ENCODE results near the gene OR52J3.
"Not testable (repeated sequence)": the region's sequence is repeated elsewhere in the genome, so short reads cannot be mapped to it uniquely, and the experiment has no call there.

OR52J3 gene

DNA sequence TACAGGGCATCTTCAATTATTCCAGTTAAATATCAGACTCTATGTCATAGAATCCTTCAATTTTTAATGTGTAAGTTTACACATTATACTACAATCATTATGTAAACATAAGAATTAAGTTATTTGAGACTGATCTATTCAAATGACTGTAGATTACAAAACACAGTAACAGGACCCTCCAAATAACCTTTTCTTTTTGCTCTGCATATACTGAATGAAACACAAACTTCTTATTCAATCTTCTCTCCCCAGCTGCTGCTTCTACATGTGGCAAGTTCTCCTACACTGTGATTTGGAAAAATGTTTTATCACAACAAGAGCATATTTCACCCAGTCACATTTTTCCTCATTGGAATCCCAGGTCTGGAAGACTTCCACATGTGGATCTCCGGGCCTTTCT is at the start of gene OR52J3:
Gene OR52J3, plus strand, starts transcription at position 301 of the 400 bp plus-strand sequence. Its CDS starts 0 bp downstream, at position 301.
- FAIRE-seq, result no peak

DNA sequence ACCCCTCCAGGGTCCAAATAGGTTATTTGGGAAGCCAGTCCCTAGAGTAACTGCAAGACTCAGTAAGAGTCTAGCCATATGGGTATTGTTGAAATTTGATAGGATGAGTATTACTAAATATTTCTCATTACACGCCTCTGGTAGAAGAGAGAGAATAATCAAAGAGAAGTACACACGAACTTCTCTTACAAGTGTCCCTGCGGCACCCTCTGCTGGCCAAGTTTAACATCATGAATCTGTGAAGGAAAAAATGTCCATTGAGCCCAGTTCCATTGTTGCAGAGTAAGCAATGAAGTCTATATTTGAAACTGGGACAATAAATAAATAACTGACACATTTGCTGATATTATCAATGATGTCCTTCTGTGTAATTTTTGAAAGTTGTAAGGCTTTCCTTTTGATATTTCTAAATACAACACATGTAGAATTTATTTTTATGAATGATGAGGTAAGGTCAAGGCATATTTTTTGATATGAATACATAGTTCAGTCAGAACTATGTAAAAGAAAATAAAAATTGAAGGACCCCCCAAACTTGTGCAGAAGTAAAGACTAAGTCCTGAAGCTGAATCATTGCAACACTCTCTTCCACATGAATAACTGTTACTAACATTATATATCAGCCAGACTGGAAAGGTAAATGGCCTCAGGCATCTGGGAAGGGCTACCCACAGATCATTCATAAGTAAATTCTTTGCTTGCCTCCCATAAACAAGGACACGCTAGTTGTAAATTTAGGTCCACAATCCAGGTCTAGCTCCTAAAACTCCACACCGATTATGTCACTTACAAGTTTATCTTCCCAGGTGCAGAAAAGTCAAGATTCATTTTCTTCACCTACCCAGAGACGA is 41.7 kb upstream of the OR52J3 start:
- peak; percentile 95 for FAIRE-seq

DNA sequence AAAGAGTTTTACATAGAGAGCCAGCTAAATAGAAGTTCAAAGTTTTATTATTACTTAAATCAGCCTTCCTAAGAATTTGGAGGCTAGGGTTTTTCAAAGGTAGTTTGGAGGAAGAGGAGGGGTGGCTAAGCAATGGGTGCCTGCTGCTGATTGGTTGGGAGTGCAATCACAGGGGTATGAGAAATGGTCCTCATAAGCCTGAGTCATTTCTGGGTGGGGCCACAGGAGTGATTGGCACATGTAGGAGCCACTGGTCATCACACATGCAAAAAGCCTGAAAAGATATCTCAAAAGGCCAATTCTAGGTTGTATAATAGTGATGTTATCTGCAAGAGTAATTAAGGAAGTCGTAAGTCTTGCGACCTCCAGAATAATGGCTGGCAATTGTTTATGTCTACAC is 38.8 kb upstream of the OR52J3 start:
- no peak for FAIRE-seq

DNA sequence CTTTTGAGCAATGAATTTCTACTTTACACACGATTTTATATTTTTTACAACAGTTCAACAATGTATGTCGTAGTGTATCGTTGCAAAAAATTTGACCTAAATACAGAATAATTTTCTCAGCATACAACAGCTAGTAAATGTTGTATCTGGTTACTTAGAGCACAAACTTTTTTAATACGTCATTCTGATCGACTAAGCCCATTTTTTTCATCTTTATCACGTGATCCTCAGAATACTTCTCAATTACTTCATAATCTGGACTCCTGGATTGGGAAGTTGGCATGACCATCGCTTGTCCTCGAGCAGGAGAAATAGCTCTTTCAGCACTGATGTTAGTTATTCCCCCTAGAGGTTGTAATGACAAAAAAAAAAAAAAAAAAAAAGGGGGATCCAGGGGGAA is 35.1 kb upstream of the OR52J3 start:
- FAIRE-seq, result no peak

DNA sequence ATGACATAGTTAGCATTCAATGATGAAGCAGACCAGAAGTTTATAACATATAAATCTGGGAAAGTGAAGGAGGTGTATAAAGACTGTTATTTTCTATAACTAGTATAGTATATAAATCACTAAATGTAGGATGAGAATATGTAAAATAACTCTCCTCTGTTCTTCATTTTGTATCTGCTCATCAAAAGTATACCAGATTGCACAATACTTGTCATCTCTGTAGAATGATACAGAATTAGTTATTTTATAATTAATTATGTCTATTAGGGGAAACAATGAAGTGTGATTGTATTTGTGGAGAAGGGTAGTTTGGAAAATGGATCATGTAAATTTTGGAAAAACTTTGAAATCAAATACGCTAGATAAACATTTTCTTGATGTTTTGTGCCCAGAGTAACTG is 33.3 kb upstream of the OR52J3 start:
- no peak for FAIRE-seq

DNA sequence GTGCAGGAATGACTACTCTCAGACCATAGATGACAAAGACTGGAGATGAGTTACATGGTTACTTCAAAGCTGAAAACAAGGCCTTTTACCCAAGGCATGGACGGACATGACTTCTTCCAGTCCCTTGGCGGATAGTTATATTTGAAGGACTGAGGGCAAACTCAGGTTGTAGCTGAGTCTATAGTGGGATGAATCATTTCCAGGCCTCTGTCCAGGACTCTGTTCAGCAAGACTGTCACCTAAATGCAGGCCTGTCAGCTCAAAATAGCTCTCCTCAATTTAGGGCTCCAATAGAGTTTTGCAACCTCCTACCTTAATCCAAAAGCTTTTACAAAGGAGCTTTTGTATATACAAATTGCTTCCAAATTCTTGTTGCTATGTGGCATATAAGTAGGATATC is 24.3 kb upstream of the OR52J3 start:
- no peak for FAIRE-seq

DNA sequence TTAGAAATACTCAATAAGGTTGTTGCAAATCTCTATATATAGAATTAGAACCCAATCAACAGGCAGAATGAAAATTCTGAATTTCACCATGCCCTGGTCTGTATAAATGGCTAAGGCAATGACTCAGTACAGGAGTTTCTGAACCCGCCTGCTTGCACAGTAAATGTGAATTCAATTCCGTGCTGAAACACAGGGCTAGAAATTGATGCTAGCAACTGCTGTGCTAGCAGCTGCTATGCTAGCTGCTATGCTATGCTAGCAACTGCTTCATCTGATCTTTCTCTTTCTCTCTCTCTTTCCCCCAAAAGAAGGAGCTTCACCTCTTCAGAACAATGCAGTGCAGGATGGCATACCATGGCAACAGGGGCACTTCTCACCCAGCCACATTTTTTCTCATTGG is 9.7 kb upstream of the OR52J3 start:
- FAIRE-seq, result no peak

DNA sequence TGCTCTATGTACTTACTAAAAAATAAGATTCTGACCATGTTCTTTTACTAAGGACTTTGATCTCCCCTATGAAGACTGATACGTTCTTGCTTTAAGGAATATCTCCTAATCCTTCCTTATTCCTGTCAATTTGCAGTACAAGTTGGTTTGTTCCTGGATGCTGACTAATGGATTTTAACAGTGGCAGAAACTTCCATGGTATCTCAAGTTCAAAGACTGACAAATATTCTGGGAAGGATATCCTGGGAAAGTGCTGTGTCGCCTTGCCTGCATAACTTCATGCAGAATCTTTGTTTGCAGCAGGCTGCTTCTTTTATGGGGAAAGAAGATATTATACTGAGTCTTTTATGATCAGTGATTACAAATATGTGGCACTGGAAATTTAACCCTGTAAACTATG is 8.4 kb upstream of the OR52J3 start:
- FAIRE-seq, result no peak

DNA sequence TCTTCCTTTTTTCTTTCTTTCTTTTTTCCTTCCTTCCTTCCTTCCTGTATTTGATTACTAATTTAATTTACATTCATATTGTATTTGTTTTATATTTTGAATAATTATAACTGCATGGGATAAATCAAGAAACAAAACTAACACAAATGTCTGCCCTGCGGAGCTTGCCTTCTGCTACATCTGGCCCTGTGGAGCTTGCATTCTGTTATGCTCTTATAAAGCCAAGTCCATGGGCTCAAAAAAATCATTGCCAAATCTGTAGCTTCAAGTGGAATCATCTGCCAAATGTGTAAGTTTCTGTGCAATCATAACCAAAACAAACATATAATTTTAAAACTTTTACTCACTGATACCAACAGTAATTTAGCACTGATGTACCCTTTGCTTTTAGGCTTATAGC is 8.0 kb upstream of the OR52J3 start:
- no peak for FAIRE-seq

DNA sequence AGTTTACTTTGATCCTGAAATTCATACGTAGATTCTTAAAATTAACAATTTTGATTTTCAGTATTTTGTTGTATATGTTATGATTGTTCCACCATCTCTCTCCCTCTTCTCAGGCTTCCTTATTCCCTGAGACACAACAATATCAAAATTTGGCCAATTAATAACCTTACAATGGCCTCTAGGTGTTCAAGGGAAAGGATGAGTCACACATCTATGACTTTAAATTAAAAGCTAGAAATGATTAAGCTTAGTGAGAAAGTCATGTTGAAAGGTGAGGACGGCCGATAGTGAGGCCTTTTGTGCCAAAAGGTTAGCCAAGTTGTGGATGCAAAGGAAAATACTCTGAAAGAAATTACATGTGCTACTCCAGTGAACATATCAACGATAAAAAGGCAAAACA is 5.5 kb upstream of the OR52J3 start:
- no peak for FAIRE-seq

DNA sequence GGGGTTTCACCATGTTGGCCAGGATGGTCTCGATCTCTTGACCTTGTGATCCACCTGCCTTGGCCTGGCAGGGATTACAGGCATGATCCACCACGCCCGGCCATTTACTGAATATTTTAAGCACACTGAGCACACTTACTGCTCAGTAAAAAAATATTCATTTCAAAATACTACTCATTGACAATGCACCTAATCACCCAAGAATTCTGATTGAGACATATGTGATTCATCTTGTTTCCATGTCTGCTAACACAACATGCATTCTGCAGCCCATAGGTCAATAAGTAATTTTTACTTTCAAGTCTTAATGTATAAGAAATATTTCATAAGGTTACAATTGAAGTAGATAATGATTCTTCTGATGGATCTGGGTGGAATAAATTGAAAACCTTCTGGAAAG is 4.2 kb upstream of the OR52J3 start:
- FAIRE-seq, result no peak

DNA sequence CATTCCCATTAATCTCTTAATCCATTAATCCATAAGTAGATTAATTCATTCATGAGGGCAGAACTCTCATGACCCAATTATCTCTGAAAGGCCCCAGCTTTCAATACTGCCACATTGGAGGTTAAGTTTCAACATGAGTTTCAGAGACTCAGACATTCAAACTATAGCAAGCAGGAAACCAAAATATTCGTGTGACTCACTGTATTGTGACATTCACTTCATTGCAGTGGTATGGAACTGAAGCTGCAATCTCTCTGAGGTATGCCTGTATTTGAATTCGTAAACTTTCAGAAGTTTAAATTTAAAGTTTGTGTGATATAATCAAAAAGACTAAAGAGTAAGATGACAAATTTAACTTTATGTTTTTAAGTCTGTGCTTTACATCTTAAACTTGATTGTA is 2.9 kb upstream of the OR52J3 start:
- FAIRE-seq, result no peak

DNA sequence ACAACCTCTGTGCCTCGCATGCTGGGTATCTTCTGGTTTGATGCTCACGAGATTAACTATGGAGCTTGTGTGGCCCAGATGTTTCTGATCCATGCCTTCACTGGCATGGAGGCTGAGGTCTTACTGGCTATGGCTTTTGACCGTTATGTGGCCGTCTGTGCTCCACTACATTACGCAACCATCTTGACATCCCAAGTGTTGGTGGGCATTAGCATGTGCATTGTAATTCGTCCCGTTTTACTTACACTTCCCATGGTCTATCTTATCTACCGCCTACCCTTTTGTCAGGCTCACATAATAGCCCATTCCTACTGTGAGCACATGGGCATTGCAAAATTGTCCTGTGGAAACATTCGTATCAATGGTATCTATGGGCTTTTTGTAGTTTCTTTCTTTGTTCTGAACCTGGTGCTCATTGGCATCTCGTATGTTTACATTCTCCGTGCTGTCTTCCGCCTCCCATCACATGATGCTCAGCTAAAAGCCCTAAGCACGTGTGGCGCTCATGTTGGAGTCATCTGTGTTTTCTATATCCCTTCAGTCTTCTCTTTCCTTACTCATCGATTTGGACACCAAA is 516 bp downstream of the OR52J3 start:
- no peak for FAIRE-seq

DNA sequence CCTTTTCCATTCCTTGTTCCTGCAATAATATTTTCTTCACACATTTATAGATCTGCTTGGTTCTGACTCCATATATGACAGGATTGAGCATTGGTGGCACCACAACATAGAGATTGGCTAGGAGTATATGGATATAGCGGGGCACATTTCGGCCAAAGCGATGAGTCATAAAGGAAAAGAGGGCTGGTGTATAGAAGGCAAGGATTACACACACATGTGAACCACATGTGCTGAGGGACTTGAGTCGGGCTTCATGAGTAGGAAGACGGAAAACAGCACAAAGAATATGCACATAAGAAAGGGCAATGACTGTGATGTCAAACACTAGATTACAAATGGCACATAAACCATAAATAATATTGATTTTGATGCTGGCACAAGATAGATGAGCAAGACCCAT is 12.4 kb downstream of the OR52J3 start:
- FAIRE-seq, result not testable (repeated sequence)

DNA sequence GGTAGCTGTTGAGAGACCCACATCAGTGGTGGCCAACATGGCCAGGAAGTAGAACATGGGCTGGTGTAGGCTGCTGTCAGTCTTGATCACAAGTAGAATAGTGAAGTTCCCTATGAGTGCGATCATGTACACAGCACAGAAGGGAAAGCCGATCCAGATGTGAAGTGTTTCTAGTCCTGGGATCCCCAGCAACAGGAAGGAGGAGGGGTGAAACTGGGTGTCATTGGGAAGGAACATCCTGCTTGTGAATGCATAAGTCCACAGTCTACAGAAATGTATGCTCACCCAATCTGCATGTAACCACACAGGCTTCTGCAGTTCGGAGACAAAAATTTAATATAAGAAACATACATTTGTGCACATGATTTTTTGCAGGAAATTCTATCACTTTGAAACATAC is 13.1 kb downstream of the OR52J3 start, which contains the start of gene OR52E2:
Gene OR52E2, minus strand, starts transcription at position 237 of the 400 bp plus-strand sequence. Its CDS starts 0 bp downstream, at position 237.
- no peak for FAIRE-seq

DNA sequence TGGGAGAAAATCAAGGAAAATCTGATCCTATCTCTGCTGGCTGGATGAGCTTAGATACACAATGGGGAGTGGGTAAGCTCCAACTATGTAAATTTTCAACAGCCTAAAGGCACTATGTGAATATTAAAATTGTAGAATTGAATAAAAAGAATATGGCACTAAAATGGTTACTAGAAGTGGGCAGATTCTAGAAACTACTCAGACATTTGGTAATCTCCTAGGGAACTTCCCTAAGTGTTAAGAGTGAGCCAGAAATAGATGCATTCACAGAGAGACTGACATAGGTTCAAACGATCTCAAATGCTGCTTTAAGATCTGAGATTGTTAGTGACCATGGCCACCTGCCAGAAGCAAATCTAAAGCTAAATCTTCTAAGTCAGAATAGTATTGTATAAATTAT is 18.7 kb downstream of the OR52J3 start:
- FAIRE-seq, result no peak

DNA sequence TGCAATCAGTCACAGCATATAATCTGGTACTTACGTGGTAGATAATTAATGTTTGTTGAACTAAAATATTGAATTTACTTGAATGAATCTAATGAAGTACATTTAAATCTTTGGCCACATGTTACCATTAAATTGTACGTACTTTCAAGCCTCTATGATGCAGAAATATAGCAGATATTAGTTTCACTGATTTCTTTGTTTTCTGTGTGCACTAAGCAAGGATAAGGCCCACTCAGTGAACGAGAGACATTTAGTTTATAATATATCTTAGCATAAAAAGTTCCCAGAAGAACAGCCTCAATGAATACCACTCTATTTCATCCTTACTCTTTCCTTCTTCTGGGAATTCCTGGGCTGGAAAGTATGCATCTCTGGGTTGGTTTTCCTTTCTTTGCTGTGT is 22.9 kb downstream of the OR52J3 start, which contains the start of gene OR52E1:
Gene OR52E1, plus strand, starts transcription at position 301 of the 400 bp plus-strand sequence.
- FAIRE-seq, result no peak

DNA sequence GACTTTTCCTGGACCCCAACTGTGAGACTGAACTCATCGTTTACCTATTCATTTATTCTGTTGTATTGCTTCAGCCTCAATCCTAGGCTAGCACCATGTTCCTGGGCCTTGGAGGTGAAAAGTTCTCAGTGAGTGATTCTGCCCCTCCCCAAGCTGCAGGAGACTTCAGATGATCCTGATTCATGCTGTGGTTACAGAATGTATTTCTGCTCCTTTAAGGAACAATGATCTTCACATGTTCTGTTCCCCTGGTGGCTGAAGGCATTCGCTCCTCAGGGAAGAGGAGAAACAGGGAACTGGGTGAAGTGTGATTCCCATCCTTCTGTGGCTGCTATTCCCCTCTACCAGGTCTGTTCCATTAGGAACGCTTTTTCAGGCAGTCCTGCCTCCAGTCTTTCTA is 25.5 kb downstream of the OR52J3 start:
- FAIRE-seq, result no peak

DNA sequence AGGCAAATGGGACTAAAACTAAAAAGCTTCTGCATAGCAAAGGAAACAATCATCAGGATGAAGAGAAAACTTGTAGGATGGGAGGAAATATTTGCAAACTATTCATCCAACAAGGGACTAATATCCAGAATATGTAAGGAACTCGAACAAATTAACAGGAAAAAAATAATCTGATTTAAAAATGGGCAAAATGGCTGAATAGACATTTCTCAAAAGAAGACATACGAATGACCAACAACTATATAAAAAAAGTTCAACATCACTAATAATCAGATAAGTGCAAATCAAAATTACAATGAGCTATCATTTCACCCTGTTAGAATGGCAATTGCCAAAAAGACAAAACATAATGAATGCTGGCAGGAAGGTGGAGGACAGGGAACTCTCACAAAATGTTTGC is 35.1 kb downstream of the OR52J3 start:
- FAIRE-seq, result no peak

DNA sequence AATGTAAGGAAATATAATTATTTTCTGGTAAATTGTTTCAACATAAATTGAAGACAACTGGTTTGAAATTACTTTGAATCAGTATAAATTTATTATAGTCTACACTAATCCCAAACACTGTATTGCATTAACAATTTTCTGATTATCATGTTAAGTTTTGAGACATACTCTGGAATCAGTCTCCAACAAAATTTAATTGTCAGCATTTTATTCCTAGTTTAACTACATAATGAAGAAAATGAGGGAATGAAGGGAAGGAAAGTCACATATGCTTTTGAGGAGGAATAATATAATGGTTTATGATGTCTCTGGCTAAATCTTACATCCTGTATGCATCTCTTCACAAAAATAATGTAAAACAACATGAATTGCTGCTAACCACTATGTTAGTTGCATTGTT is 37.3 kb downstream of the OR52J3 start:
- FAIRE-seq, result no peak

DNA sequence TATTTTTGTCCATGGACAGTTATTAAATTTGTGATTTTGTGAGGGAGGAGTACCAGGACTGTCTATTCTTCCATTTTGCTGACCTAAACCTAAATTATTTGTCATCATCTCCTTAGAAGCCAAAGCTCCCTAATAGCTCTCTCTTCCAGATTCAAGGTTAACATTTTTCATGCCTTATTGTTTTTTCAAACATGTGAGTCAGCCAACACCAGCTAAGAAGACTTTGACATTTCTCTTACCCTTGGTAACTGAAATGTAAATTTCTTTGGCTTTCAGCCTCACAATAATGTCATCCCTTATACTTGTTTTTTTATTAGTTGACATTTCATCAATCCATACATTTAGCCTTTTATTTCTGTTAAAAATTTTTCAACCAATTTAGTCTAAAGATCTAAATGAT is 42.2 kb downstream of the OR52J3 start:
- no peak for FAIRE-seq

DNA sequence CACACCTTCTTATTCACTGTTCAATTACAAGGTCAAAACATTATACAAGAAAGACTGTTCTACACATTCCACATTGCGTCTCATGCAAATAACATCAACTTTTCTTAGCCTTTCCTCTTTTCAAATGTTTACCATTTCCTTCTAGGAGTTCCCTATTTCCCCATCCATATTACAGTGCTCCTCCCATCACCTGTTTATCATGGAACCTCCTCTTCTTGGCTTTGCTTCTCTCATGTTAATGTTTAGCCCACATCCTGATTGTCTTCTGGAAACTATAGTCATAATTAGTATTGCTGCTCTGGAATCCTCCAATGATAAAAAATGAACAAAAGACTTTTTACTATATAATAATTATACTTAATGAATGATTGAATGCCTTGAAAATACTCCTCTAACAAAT is 44.3 kb downstream of the OR52J3 start:
- FAIRE-seq, result no peak

DNA sequence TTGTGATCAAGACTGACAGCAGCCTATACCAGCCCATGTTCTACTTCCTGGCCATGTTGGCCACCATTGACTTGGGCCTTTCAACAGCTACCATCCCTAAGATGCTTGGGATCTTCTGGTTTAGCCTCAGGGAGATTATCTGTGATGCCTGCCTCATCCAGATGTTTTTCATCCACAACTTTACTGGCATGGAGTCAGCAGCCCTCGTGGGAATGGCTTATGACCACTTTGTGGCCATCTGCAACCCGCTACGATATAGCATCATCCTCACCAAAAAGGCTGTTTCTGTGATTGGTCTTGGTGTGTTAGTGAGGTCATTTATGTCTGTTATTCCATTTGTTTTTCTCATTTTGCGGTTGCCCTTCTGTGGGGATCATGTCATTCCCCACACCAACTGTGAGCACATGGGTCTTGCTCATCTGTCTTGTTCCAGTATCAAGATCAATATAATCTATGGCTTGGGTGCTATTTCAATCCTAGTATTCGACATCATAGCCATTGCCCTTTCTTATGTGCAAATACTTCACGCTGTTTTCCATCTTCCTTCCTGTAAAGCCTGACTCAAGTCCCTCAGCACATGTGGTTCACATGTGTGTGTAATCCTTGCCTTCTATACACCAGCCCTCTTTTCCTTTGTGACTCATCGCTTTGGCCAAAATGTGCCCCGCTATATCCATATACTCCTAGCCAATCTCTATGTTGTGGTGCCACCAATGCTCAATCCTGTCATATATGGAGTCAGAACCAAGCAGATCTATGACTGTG is 46.7 kb downstream of the OR52J3 start:
- FAIRE-seq, result no peak

DNA sequence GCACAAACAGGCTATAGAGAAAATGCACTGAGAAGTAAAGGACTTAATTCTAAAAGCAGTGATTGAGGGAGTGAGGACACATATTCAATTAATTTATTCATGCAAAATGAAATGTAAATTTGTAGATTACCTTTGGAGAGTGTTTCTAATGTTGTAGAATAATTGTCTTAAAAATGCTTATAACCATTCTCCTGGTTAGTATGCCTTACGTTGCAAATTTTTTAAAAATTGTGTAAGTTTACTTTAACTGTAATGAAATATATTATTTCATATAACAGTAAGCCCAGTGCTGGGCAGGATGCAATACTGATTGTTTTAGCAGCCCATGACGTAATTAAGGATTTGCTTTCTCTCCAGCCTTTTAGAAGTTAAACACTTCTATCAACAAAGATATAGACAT is 49.7 kb downstream of the OR52J3 start:
- no peak for FAIRE-seq

Measured in islet of Langerhans (tissue), 1 donor.